HepG2 (cell line): Measurements from ENCODE around the gene PROX2. TPM values are rescaled to one million over a fixed set of nuclear protein-coding genes. Genes with fewer than 3 reads are reported as not detected.
A peak's percentile ranks its signal among the peaks of the same experiment; 100 is the strongest.

ENCODE experiments used
- ATAC-seq: fragments of 200-7000 bp; cut with Tn5 transposase; 3 replicates; pipeline ENCODE4 v1.9.1; 2020; ENCODE audit warnings: mild to moderate bottlenecking, moderate library complexity
- BruUV-seq: library from RNA; stranded (reverse); fragments of 400-500 nt; replicated peaks from 2 replicates; lab custom pipeline; 2021; lab: Mats Ljungman, UMichigan
- CTCF ChIA-PET: fragments of 300-600 bp; formaldehyde crosslinking; extraction: SDS; loops from one replicate; lab custom pipeline; 2021; ENCODE audit warnings: low total read pairs, inconsistent platforms, low intra/inter-chr PET ratio; lab: Yijun Ruan, JAX
- POLR2A ChIA-PET: fragments of 350-600 bp; sonication (Branson Sonifier 250); formaldehyde crosslinking; loops from one replicate; lab custom pipeline; 2020; ENCODE audit warnings: antibody characterized with exemption, inconsistent platforms; lab: Yijun Ruan, JAX
- DNase-seq: peaks from one replicate; pipeline ENCODE4 v3.0.0-alpha.2; 2015; ENCODE audit warnings: low spot score
- FAIRE-seq: peaks from 3 replicates; lab custom pipeline; 2011; peaks lifted over from hg19 to GRCh38; lab: Jason Lieb, UNC
- H2AFZ ChIP-seq: one replicate; pipeline ENCODE4 v1.6.1; 2011; ENCODE audit warnings: low read length, inconsistent platforms
- H3K27ac ChIP-seq: fragments of 300-600 bp; 3 replicates; pipeline ENCODE4 v1.8.0; 2011; ENCODE audit warnings: mixed run types, mild to moderate bottlenecking, mixed read lengths, low read length, inconsistent platforms; ENCODE audit not compliant: insufficient read depth; ENCODE audit errors: extremely low read length
- H3K27me3 ChIP-seq, 2 experiments: fragments of 200-600 bp in 1 of 2; 2 replicates in 1 of 2; 3 replicates in 1 of 2; pipeline versions ENCODE4 v1.6.0 to v1.8.0; 2011; ENCODE audit warnings: low read length in 2 of 2, mild to moderate bottlenecking in 2 of 2, moderate library complexity in 2 of 2, inconsistent platforms in 1 of 2; ENCODE audit not compliant: insufficient read depth in 2 of 2, control insufficient read depth in 1 of 2
- H3K36me3 ChIP-seq, 2 experiments: fragments of 200-600 bp in 1 of 2; replicated peaks in 1 of 2; 2 replicates in 1 of 2; 3 replicates in 1 of 2; pipeline versions ENCODE4 v1.5.1 to v1.8.0; 2011; ENCODE audit warnings: low read length in 2 of 2, inconsistent platforms in 1 of 2; ENCODE audit not compliant: insufficient read depth in 2 of 2, control insufficient read depth in 1 of 2
- H3K4me1 ChIP-seq: 2 replicates; pipeline ENCODE4 v1.5.1; 2012; ENCODE audit warnings: low read length, inconsistent platforms; ENCODE audit not compliant: insufficient read depth
- H3K4me2 ChIP-seq: 2 replicates; pipeline ENCODE4 v1.6.0; 2011; ENCODE audit warnings: low read depth, low read length, inconsistent platforms
- H3K4me3 ChIP-seq, 3 experiments: fragments of 200-600 bp in 1 of 3; sonication (generic), shearing (Covaris generic) in 1 of 3; replicated peaks in 1 of 3; 2 replicates each; pipeline ENCODE4 v1.5.1; 2011 to 2016; ENCODE audit warnings: low read length in 3 of 3, inconsistent platforms in 2 of 3, low read depth in 2 of 3, mild to moderate bottlenecking in 2 of 3, control low read depth in 1 of 3, mixed read lengths in 1 of 3; ENCODE audit not compliant: insufficient read depth in 1 of 3
- H3K79me2 ChIP-seq: one replicate; pipeline ENCODE4 v1.6.1; 2011; ENCODE audit warnings: low read length, inconsistent platforms; ENCODE audit not compliant: insufficient read depth
- H3K9ac ChIP-seq: 2 replicates; pipeline ENCODE4 v1.6.0; 2011; ENCODE audit warnings: mild to moderate bottlenecking, low read depth, low read length, inconsistent platforms; ENCODE audit not compliant: insufficient read depth
- H3K9me3 ChIP-seq: 2 replicates; pipeline ENCODE4 v1.5.1; 2012; ENCODE audit warnings: mild to moderate bottlenecking, low read length
- H4K20me1 ChIP-seq: 2 replicates; pipeline ENCODE4 v1.6.0; 2011; ENCODE audit warnings: inconsistent platforms, mild to moderate bottlenecking, low read length, moderate library complexity; ENCODE audit not compliant: insufficient read depth
- ERF ChIP-seq: IDR thresholded peaks from 2 replicates; pipeline ENCODE4 v1.6.1; 2018; ENCODE audit warnings: missing biosample characterization, missing genetic modification reagents
- FOSL2 ChIP-seq: sonication (generic); formaldehyde crosslinking; IDR thresholded peaks from 2 replicates; pipeline ENCODE4 v1.4.0; 2020; ENCODE audit warnings: missing genetic modification reagents
- GATAD2A ChIP-seq: IDR thresholded peaks from 2 replicates; pipeline ENCODE4 v1.6.1; 2016
- IKZF1 ChIP-seq: fragments of 450-650 bp; IDR thresholded peaks from 2 replicates; pipeline ENCODE4 v1.7.1; 2016
- IRF2 ChIP-seq: IDR thresholded peaks from 2 replicates; pipeline ENCODE4 v1.6.1; 2018; ENCODE audit warnings: missing genetic modification reagents, missing compliant biosample characterization
- MXD4 ChIP-seq: IDR thresholded peaks from 2 replicates; pipeline ENCODE4 v1.6.1; 2016; ENCODE audit warnings: mild to moderate bottlenecking, missing biosample characterization, missing genetic modification reagents
- NFIB ChIP-seq: sonication (generic); formaldehyde crosslinking; IDR thresholded peaks from 2 replicates; pipeline ENCODE4 v1.9.0; 2021; ENCODE audit warnings: missing genetic modification reagents, mild to moderate bottlenecking, borderline replicate concordance
- RAD21 ChIP-seq: fragments of 450-650 bp; formaldehyde crosslinking; IDR thresholded peaks from 2 replicates; pipeline ENCODE4 v1.5.0; 2020; ENCODE audit warnings: mild to moderate bottlenecking
- SALL1 ChIP-seq: sonication (generic); formaldehyde crosslinking; IDR thresholded peaks from 2 replicates; pipeline ENCODE4 v1.8.0; 2022; ENCODE audit warnings: mild to moderate bottlenecking, missing genetic modification reagents
- SALL2 ChIP-seq: sonication (generic); formaldehyde crosslinking; IDR thresholded peaks from 2 replicates; pipeline ENCODE4 v1.8.1; 2023; ENCODE audit warnings: mild to moderate bottlenecking, missing genetic modification reagents, inconsistent platforms
- SMARCC2 ChIP-seq: fragments of 450-650 bp; IDR thresholded peaks from 2 replicates; pipeline ENCODE4 v1.6.1; 2017; ENCODE audit warnings: antibody characterized with exemption, mild to moderate bottlenecking
- SYNCRIP ChIP-seq: fragments of 200-400 bp; formaldehyde crosslinking; IDR thresholded peaks from 2 replicates; pipeline ENCODE4 v1.6.1; 2018; ENCODE audit warnings: mild to moderate bottlenecking, low read depth, low read length; ENCODE audit not compliant: insufficient read depth
- ZFX ChIP-seq: sonication (generic); formaldehyde crosslinking; IDR thresholded peaks from 2 replicates; pipeline ENCODE4 v1.4.0; 2020; ENCODE audit warnings: mild to moderate bottlenecking, low read depth, missing genetic modification reagents, moderate library complexity
- ZIK1 ChIP-seq: sonication (generic); formaldehyde crosslinking; IDR thresholded peaks from 2 replicates; pipeline ENCODE4 v1.5.0; 2020; ENCODE audit warnings: mild to moderate bottlenecking, low read depth, missing genetic modification reagents, borderline replicate concordance
- ZNF550 ChIP-seq: sonication (generic); formaldehyde crosslinking; IDR thresholded peaks from 2 replicates; pipeline ENCODE4 v1.4.0; 2020; ENCODE audit warnings: mild to moderate bottlenecking, missing genetic modification reagents, borderline replicate concordance
- ZNF562 ChIP-seq: sonication (generic); formaldehyde crosslinking; IDR thresholded peaks from 2 replicates; pipeline ENCODE4 v1.8.0; 2022; ENCODE audit warnings: missing genetic modification reagents, borderline replicate concordance
- WGBS: methylation state at CpG from one replicate; pipeline ENCODE4 v1.1.6; 2017; ENCODE audit warnings: low lambda C conversion rate; 5-methylcytosine and 5-hydroxymethylcytosine counted together
- in situ Hi-C: cut with HindIII; loops from 2 replicates; pipeline ENCODE4 v1.10.0; 2017; ENCODE audit warnings: low pct_unique_long_range_greater_than_20kb; ENCODE audit not compliant: extremely low pct_ligation_motif_present
- intact Hi-C: fragments of 100-400 bp; cut with micrococcal nuclease; formaldehyde crosslinking; loops from one replicate; pipeline ENCODE4 v1.10.0; 2022; ENCODE audit not compliant: unreplicated experiment
- polyA plus RNA-seq, 8 experiments: library from polyadenylated mRNA; depleted of rRNA in 3 of 8; stranded (reverse) in 7 of 8; unstranded in 1 of 8; fragments of >200 nt; fragmentation: Illumina TruSeq in 4 of 8; extraction: Trizol in 4 of 8; gene quantifications; 2 replicates each; pipeline versions ENCODE4 v1.2.1 to v1.2.3, GENCODE V29; 2011 to 2016; ENCODE audit warnings: low read depth in 4 of 8, missing spikeins in 1 of 8, mixed read lengths in 1 of 8; ENCODE audit not compliant: insufficient read depth in 1 of 8
- total RNA-seq, 5 experiments: library from RNA; depleted of rRNA; stranded (reverse); fragments of >200 nt; fragmentation: Illumina TruSeq; extraction: Trizol; gene quantifications; 2 replicates each; pipeline ENCODE4 v1.2.3, GENCODE V29; 2016; ENCODE audit warnings: low read depth in 1 of 5
- TF ChIP-seq, protein P1 (sequence below): sonication (generic); formaldehyde crosslinking; IDR thresholded peaks from 2 replicates; pipeline ENCODE4 v1.4.0; 2020; ENCODE audit warnings: missing genetic modification reagents
- TF ChIP-seq, protein P2 (sequence below): sonication (generic); formaldehyde crosslinking; IDR thresholded peaks from 2 replicates; pipeline ENCODE4 v1.4.0; 2020; ENCODE audit warnings: missing genetic modification reagents
- TF ChIP-seq, protein P3 (sequence below): sonication (generic); formaldehyde crosslinking; conservative IDR thresholded peaks from 2 replicates; pipeline ENCODE4 v1.4.0; 2020; ENCODE audit warnings: missing genetic modification reagents

The PROX2 gene
- total and polyA plus RNA-seq, 2 of the 13 experiments (the other 11 are each of a cell fraction or from before 2014, with no cell fraction given), result not detected

DNA sequence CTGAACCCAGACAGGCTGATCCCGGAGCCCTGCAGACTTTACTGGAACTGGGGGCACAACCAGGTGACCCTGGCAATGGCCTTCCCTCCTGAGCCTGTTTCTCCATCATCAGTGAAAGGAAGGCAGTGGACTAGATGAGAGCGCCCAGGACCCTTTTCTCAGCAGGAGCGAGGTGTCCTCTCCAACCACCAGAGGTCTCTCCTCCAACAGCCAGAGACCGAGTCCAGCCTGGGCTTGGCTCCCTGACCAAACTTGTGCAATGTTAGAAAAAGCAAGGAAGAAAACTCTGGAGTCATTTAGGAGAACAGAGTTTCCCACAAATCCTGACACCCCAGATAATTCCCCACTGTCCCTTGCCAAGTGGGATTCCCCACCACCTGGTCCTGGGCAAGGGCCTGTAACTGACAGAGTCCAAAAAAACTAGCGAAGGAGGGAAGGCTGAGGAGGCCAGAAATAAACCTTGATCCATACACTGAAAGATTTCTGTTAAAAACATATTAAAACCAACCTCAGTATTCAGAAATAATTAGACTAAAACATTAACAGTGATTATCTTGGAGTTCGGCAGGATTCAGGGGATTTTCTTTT lies 38.1 kb upstream of the PROX2 start:
- POLR2A ChIA-PET, result no interaction called here
- FAIRE-seq (peak; percentile 88), ATAC-seq (peak; percentile 87), DNase-seq (peak; percentile 62)
- Histone ChIP-seq H3K9ac (no peak overlapping the region), H3K27me3 (no peaks in the 10 kb centered on the region), H4K20me1 (no peaks in the 10 kb centered on the region), H3K4me3 (no peak overlapping the region), H3K79me2 (no peaks in the 10 kb centered on the region), H3K4me2 (no peak overlapping the region), H2AFZ (no peak overlapping the region), H3K36me3 (no peaks in the 10 kb centered on the region), H3K27ac (no peak overlapping the region), H3K4me1 (peaks cover 11% of the 10 kb centered on the region; the same call in 1 of the 2 replicates), H3K9me3 (no peaks in the 10 kb centered on the region)
- BruUV-seq, result no TSS peak
- 49% methylated on average over 6 of the region's 6 CpGs for WGBS
- in situ Hi-C loops (loop anchor here (5.0 kb wide), 1 partner anchor 178 kb away; no protein-coding TSS in a partner anchor), intact Hi-C loops (loop anchor here (1.0 kb wide), 2 partner anchors 108 to 174 kb away; no protein-coding TSS in a partner anchor)
- CTCF ChIA-PET, result interaction anchor here (1.0 to 4.1 kb wide), 3 partner anchors 32 to 174 kb away, joined by 3 to 44 read pairs (median 8); no protein-coding TSS in a partner anchor
- TF ChIP-seq ZIK1 (CRISPR knock-in tag) (no peak), SALL2 (CRISPR knock-in tag) (no peak), IRF2 (CRISPR knock-in tag) (no peak), SMARCC2 (no peak), MXD4 (CRISPR knock-in tag) (0 out of 2 replicates have a peak, but pooled peaks have one; percentile 34), ZFX (CRISPR knock-in tag) (no peak), GATAD2A (CRISPR knock-in tag) (0 out of 2 replicates have a peak, but pooled peaks have one; percentile 17), RAD21 (CRISPR knock-in tag) (peak; percentile 85), IKZF1 (no peak), ZNF562 (CRISPR knock-in tag) (no peak), FOSL2 (CRISPR knock-in tag) (0 out of 2 replicates have a peak, but pooled peaks have one; percentile 12), NFIB (no peak), SYNCRIP (no peak), ERF (CRISPR knock-in tag) (peak; percentile 36; the same call in 1 of the 2 replicates), SALL1 (CRISPR knock-in tag) (0 out of 2 replicates have a peak, but pooled peaks have one; percentile 21), ZNF550 (CRISPR knock-in tag) (no peak)
- TF ChIP-seq, protein P1, sequence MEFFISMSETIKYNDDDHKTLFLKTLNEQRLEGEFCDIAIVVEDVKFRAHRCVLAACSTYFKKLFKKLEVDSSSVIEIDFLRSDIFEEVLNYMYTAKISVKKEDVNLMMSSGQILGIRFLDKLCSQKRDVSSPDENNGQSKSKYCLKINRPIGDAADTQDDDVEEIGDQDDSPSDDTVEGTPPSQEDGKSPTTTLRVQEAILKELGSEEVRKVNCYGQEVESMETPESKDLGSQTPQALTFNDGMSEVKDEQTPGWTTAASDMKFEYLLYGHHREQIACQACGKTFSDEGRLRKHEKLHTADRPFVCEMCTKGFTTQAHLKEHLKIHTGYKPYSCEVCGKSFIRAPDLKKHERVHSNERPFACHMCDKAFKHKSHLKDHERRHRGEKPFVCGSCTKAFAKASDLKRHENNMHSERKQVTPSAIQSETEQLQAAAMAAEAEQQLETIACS (CRISPR knock-in tag), result no peak
- TF ChIP-seq, protein P2, sequence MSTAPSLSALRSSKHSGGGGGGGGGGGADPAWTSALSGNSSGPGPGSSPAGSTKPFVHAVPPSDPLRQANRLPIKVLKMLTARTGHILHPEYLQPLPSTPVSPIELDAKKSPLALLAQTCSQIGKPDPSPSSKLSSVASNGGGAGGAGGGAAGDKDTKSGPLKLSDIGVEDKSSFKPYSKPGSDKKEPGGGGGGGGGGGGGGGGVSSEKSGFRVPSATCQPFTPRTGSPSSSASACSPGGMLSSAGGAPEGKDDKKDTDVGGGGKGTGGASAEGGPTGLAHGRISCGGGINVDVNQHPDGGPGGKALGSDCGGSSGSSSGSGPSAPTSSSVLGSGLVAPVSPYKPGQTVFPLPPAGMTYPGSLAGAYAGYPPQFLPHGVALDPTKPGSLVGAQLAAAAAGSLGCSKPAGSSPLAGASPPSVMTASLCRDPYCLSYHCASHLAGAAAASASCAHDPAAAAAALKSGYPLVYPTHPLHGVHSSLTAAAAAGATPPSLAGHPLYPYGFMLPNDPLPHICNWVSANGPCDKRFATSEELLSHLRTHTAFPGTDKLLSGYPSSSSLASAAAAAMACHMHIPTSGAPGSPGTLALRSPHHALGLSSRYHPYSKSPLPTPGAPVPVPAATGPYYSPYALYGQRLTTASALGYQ (CRISPR knock-in tag), result no peak
- TF ChIP-seq, protein P3, sequence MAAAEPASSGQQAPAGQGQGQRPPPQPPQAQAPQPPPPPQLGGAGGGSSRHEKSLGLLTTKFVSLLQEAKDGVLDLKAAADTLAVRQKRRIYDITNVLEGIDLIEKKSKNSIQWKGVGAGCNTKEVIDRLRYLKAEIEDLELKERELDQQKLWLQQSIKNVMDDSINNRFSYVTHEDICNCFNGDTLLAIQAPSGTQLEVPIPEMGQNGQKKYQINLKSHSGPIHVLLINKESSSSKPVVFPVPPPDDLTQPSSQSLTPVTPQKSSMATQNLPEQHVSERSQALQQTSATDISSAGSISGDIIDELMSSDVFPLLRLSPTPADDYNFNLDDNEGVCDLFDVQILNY (CRISPR knock-in tag), result no peak
